HUDEP-2 (cell line): Measurements from ENCODE around the gene ATF7IP2.
"Not testable (repeated sequence)": the region's sequence is repeated elsewhere in the genome, so short reads cannot be mapped to it uniquely, and the experiment has no call there.

Source experiments
- DNase-seq, 76 experiments: peaks; one replicate each; lab custom pipeline; 2025; ENCODE audit not compliant: unreplicated experiment in 76 of 76; lab: John Stamatoyannopoulos, UW

Gene ATF7IP2, protein sequence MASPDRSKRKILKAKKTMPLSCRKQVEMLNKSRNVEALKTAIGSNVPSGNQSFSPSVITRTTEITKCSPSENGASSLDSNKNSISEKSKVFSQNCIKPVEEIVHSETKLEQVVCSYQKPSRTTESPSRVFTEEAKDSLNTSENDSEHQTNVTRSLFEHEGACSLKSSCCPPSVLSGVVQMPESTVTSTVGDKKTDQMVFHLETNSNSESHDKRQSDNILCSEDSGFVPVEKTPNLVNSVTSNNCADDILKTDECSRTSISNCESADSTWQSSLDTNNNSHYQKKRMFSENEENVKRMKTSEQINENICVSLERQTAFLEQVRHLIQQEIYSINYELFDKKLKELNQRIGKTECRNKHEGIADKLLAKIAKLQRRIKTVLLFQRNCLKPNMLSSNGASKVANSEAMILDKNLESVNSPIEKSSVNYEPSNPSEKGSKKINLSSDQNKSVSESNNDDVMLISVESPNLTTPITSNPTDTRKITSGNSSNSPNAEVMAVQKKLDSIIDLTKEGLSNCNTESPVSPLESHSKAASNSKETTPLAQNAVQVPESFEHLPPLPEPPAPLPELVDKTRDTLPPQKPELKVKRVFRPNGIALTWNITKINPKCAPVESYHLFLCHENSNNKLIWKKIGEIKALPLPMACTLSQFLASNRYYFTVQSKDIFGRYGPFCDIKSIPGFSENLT

DNA sequence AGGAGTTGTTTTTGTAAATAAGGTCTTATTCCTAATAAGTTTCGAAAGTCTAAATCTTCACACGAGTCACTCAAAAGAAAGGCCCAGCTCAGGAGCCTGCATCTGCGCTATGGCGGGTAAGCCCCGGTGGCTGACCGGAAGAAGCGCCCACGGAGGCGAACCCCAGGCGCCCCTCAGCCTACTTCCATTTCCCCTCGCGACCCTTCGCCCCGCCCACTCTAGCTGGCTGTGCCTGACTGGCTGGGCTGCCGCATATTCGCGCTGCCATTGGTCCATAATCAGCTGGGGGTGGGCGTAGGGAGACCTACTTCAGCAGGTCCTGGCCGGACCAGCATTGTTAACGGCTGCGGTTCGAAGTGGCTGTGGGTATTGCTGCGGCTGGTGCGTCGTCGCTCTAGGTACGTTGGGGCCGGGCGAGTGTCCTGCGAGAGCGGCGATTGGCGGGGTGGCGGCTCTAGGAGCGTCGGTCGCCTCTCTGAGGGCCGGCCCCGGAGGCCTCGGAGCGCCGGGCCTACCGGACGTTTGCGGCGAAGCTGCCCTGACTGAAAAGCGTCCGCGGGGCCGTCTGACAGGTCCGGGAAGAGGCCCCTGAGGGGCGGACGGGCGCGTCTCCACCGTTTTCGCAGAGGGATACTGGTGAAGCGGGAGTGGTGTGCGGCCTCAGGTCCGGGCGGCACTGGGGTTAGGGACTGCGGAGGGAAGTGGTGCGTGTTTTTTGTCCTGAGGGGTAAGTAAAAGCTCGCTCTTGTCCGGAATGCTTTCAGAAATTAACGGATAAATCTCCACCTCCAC, at the start of gene ATF7IP2:
TSS of gene ATF7IP2 (plus strand) at position 337 of the 792 bp plus-strand sequence. CDS start 44,560 bp downstream, outside the sequence.
- DNase-seq = peak in 68 of 76 experiments; percentile 23 to 81 (median 67)

- DNase-seq = no peak
These were observed 47.4 kb upstream of the ATF7IP2 start for GRCh38 chr16:10338426-10338825.

GRCh38 chr16:10339777-10340732, 45.8 kb upstream of the ATF7IP2 start:
- peak in 4 of 76 experiments; percentile 2 to 23 (median 10) for DNase-seq

DNA sequence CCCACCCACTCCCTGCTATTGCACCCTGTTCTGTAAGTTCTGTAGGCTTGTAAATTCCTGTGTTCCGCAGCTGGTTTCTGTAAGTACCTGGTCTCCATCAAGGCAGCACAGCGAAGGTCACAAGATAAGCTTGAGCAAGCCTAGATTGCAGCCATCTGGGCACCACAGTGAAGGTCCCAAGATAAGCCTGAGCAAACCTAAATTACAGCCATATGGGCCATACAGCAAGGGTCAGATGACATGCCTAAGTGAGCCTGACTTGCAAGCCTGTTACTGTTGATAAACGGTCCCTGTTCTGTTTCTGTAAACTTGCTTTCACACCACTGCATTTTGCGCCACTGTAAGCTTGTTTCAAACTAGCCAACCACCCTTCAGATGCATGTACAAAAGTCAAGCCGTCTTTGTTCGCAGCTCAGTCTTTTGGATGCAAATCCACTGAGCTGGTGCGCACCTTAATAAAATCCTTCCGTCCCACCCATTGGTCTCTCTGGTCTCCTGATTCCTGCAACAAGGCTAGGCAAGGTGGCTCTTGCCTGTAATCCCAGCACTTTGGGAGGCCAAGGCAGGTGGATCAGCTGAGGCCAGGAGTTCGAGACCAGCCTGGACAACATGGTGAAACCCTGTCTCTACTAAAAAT, 42.6 kb upstream of the ATF7IP2 start:
- DNase-seq = peak in 3 of 76 experiments; percentile 22 to 51 (median 33)

GRCh38 chr16:10344699-10345098, 41.2 kb upstream of the ATF7IP2 start:
- not testable (repeated sequence) for DNase-seq

DNA sequence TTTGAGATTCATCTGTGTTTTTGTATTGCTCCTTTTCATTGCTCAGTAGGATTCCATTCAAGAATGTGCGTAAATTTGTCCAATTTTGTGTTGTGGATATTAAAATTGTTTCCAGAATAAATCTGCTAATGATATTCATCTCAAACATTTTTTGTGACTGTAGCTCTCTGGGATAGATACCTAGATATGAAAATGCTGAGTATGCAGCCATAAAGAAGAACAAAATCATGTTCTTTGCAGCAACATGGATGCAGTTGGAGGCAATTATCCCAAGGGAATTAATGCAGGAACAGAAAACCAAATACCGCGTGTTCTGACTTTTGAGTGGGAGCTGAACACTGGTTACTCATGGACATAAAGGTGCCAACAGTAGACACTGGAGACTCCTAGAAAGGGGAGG, 40.2 kb upstream of the ATF7IP2 start:
- no peak for DNase-seq

DNA sequence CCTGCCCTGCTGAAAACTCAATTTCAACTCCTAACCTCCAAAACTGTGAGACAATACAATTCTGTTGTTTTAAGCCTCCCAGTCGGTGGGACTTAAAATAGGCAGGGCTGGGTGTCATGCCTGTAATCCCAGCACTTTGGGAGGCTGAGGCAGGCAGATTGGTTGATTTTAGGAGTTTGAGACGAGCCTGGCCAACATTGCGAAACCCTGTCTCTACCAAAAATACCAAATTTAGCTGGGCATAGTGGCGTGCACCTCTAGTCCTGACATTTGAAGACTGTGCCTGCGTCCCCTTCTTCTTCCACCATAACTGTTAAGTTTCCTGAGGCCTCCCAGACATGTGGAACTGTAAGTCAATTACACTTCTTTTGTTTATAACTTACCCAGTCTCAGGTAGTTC, 36.0 kb upstream of the ATF7IP2 start:
- no peak for DNase-seq

- DNase-seq = no peak
These were observed 33.6 kb upstream of the ATF7IP2 start for GRCh38 chr16:10352262-10352661.

DNA sequence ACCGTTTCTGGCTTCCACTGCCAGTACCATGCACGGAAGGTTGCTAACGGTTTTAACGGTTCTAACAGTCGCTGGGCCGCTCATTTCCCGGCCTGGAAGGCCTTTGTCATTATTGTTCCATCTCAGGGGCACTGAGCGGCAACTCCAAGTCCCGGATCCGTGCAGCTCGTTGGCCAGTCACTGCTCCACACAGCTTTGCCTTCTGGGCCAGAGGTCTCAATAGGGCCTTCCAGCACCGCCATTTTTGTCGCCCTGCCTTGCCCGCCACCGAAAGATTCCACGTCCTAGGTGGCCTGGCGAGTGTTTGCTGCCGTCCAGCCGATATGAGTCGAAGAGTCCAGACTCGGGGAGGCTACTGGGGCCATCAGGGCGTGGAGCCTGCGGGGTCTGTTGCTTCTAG, 30.3 kb upstream of the ATF7IP2 start:
- no peak for DNase-seq

DNA sequence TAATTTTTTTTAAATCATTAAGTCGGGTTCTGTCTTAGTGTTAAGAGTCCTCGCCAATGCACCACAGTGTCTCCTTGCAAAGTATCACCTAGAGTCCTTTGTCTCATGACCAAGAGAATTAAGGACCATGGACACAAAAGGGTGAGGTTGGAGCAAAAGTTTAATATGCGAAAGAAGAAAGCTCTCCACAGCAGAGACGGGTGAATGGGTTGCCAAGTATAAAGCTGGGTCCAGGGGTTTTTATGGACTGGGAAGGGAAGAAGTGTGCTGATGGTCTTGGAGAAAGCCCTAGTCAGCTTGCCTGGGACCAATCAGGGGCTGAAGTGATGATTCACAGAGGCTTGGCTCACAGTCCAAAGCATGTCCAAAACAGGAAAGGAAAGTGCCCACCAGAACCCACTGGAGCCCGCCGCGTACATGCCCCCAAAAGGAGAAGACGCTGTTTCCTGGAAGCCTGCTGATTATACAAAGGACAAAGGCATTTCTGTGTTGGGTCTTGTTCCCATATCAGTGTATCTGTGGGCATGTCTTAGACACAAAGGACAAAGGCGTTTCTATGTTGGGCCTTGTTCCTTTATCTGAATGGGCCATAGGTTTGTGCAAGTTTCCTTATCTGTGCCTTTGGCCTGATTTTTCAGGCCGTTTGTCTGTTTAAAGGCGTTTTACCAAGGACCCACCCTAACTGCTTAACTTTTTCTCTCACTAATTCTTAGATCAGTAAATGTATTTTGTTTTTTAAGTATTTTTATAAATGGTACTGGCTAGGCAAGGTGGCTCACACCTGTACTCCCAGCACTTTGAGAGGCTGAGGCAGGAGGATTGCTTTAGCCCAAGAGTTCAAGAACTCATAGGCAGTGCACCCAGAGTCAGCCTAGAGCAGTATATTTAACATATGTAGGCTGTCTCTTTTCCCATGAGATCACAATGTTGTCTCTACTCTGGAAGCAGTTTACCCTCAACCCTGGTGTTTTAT, 28.7 kb upstream of the ATF7IP2 start:
- DNase-seq = peak in 75 of 76 experiments; percentile 41 to 97 (median 75)

DNA sequence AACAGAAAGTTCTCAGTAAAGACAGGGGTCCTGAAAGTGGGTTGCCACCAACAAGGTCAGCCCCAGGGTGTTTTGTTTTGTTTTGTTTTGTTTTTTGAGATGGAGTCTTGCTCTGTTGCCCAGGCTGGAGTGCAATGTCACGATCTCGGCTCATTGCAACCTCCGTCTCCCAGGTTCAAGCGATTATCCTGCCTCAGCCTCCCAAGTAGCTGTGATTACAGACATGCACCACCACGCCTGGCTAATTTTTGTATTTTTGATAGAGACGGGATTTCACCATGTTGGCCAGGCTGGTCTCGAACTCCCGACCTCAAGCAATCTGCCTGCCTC, 24.1 kb upstream of the ATF7IP2 start:
- DNase-seq = not testable (repeated sequence)

- DNase-seq = peak in 73 of 76 experiments; percentile 47 to 96 (median 81)
These were observed 23.6 kb upstream of the ATF7IP2 start for GRCh38 chr16:10362077-10362863.

- DNase-seq = peak in 1 of 76 experiments; percentile 22
These were observed 23.0 kb upstream of the ATF7IP2 start for GRCh38 chr16:10362864-10363197.

GRCh38 chr16:10366619-10367018, 19.2 kb upstream of the ATF7IP2 start:
- DNase-seq = not testable (repeated sequence)

- DNase-seq = no peak
These were observed 18.2 kb upstream of the ATF7IP2 start for GRCh38 chr16:10367616-10368188.

DNA sequence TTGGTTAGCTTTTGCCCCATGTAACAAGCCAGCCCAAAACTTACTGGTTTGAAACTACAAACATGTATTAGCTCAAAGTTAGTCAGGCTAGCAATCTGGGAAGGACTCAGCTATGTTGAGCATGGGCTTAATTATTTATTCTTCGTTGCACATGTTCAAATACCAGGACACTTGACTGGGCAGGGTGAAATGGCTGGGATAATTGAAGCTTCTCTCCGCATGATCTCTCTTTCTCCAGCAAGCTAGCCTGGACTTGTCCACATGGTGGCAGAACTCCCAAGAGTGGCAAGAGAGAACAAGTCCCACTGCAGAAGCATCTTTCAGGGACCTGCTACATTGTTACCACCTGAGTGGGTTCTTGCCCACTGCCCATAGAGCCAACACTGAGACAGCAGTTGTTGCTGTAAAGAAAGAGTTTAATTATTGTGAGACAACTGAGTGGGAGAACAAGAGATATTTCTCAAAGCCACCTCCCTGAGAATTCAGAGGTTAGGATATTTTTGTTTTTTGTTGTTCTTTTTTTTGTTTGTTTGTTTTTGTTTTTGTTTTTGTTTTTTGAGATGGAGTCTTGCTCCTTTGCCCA, 16.8 kb upstream of the ATF7IP2 start:
- peak in 11 of 76 experiments; percentile 14 to 29 (median 23) for DNase-seq
